ENCODE results near the gene PDGFC. TPM values are rescaled to one million over a fixed set of nuclear protein-coding genes. Genes with fewer than 3 reads are reported as not detected.

PDGFC gene
- total RNA-seq, 1 donor from 2014 or later: 38.0 TPM

DNA sequence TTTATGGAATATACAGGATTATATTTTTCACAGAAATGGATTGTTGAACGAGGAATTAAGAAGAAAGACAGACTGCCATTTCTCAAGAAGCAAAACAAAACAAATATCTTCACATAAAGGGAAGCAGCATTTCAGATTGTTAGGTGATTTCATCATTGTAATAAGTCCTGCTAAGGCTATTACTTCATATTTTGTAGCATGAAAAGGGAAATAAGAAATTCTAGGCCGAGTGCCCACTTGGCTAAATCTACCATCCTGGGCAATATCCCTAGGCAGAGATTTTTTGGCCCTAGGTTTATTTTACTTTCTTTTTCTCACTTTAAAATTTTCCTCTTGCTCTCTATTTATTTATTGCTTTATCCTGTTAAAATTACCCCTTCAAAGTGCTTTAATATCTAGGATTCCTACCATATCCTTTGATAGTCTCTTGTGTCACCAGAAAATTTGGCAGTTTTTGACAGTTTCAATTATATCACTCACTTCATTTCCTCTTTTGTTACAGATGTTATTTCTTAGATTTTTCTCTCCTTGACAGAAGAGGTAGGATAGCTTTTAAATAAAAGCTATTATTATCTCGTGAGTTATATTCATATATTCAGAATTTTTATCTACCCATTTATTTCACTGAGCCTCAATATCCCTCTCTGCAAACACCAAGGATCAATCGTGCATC is 142.3 kb downstream of the PDGFC start:
- peak; percentile 67 for DNase-seq (ENCODE audit: low spot score)

DNA sequence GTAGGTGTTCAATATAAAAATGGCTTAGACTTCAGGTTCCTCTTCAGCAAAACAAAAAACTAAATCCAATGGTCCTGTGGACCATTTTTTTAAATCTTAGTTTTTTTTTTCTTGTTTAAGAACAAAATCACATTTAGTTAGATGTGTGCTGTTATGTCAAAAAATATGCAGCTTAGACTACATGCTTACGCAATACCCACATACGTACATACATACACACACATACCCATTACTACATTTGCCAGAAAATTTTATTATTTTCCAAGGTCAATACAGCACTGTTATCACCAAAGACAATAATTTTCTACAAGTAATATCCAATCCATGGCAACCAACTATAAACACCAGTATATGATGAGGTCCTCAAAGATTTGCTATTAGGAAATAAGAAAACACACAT is 144.1 kb downstream of the PDGFC start:
- no peak for DNase-seq (ENCODE audit: low spot score)

GRCh38 chr4:156825074-156825473 is 146.5 kb downstream of the PDGFC start:
- DNase-seq (ENCODE audit: low spot score): no peak

GRCh38 chr4:156824451-156825060 is 147.0 kb downstream of the PDGFC start:
- DNase-seq (ENCODE audit: low spot score): no peak

DNA sequence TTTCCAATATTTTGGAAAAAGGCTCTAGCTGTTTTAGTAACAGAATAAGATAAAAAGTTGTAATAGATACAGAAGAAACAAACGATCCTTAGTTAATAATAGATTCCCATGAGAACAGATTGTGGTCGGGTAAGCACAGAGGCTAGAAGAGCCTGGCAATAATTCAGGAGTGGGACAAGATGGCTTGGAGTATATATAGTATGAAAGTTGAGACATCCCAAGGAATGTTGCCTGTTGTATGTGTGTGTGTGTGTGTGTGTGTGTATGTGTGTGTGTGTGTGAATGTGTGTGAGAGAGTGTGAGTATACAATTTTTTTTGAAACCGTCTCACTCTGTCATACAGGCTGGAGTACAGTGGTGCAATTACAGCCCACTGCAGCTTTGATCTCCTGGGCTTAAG is 150.7 kb downstream of the PDGFC start:
- no peak for DNase-seq (ENCODE audit: low spot score)

- no peak for DNase-seq (ENCODE audit: low spot score)
These were observed 155.2 kb downstream of the PDGFC start for GRCh38 chr4:156816360-156816755.

- no peak for DNase-seq (ENCODE audit: low spot score)
These were observed 155.8 kb downstream of the PDGFC start for GRCh38 chr4:156815717-156816359.

GRCh38 chr4:156811963-156812362 is 159.6 kb downstream of the PDGFC start:
- DNase-seq (ENCODE audit: low spot score): no peak

- no peak for DNase-seq (ENCODE audit: low spot score)
These were observed 160.3 kb downstream of the PDGFC start for GRCh38 chr4:156811286-156811685.

- DNase-seq (ENCODE audit: low spot score): no peak
These were observed 165.9 kb downstream of the PDGFC start for GRCh38 chr4:156805696-156806095.

GRCh38 chr4:156803056-156803455 is 168.5 kb downstream of the PDGFC start:
- no peak for DNase-seq (ENCODE audit: low spot score)

- DNase-seq (ENCODE audit: low spot score): no peak
These were observed 171.1 kb downstream of the PDGFC start for GRCh38 chr4:156800463-156800862.

DNA sequence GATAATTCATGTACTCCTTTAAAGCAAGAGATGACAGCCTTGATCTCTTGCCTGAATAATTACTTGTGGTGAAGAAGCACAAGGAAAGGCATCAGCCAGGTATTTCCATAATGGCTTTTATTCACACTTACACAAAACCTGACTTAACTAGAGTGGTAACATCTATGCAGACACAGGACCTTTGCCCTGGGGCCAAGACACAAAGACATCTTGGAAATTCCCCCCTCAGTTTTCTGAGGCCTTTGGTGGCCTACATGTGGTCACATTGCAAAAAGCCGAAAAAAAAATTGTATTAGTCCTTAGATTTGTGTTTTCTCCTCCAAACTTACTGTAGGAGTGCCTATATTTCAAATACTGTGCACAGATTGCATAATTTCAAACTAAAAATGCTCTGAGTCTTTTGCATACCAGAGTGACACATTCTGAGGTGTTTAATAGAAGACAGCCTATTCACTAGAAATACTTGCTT is 172.4 kb downstream of the PDGFC start:
- DNase-seq (ENCODE audit: low spot score): peak; percentile 55

DNA sequence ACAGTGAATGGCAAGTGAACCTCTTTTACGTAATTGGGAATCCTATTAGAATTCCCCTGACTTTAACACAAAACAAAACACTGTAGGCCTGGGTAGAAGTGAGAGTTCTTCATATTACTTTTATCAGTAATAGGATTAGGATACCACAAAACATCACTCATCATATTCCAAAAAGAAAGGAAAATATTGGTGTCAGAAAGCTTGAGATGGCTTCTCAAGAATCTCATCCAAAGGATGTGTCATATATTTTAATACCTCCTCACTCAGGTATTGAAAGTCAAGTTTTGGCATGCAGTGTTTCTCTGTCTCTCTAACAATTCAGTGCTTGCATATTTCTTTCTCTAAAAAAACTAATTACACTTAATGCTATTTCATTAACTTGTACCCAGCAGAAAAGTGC is 173.2 kb downstream of the PDGFC start:
- no peak for DNase-seq (ENCODE audit: low spot score)

DNA sequence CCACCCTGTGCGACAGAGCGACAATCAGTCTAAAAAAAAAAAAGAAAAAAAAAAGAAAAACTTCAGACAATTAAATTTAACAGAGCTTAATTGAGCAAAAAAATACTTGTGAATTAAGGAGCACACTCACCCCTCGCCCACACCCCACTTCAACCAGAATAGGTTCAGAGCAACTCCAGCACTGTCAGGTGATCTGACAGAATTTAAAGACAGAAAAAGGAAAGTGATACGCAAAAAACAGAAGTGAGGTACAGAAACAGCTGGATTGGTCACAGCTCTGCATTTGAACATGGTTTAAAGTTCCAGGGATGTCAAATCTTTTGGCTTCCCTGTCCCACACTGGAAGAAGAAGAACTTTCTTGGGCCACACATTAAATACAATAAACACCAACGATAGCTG is 174.4 kb downstream of the PDGFC start:
- no peak for DNase-seq (ENCODE audit: low spot score)

GRCh38 chr4:156795727-156796126 is 175.9 kb downstream of the PDGFC start:
- DNase-seq (ENCODE audit: low spot score): peak; percentile 42

GRCh38 chr4:156794863-156795262 is 176.7 kb downstream of the PDGFC start:
- peak; percentile 23 for DNase-seq (ENCODE audit: low spot score)

DNA sequence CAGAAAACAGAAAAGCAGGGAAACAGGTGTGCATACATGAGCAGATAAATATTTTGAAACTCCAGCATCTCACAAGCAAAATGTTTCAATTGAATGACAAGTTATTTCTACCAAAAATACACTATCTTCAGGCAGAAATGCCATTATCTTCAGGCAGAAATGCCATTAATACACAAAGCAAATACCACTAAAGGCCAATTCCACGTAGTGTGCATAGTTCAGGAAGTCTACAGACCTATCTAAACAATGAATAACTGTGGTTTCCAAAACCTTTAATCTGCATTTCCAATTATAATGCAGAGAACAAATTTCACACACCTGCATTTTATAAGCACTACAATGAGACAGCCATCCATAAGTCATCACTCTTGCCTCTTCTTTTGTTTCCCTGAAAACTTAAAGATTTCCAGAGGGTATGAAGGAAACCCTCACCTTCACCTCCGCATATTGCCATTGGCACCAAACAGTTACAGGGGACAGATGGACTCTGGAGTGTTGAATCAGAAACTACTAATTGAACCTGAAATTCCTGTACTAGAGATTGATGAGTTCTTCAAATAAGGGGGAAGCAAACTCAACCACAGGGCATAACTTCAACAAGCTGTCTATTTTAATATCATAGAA is 179.0 kb downstream of the PDGFC start:
- DNase-seq (ENCODE audit: low spot score): no peak

GRCh38 chr4:156790866-156791265 is 180.7 kb downstream of the PDGFC start:
- DNase-seq (ENCODE audit: low spot score): peak; percentile 48

GRCh38 chr4:156788782-156789181 is 182.8 kb downstream of the PDGFC start:
- DNase-seq (ENCODE audit: low spot score): no peak

GRCh38 chr4:156786713-156787112 is 184.9 kb downstream of the PDGFC start:
- no peak for DNase-seq (ENCODE audit: low spot score)

DNA sequence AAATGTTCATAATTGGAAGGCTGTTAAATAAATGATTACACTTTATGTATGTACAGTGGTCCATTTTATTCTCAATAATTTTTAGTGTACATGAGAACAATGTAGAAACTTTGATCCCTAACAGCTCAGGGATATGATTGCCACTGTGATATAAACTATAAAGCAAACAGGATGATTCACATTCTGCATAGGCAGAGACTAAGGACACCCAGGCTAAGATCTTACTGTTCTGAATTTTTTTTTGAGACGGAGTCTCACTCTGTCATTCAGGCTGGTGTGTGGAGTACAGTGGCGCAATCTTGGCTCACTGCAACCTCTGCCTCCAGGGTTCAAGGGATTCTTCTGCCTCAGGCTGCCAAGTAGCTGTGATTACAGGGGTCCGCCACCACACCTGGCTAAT is 186.6 kb downstream of the PDGFC start:
- no peak for DNase-seq (ENCODE audit: low spot score)

- no peak for DNase-seq (ENCODE audit: low spot score)
These were observed 187.6 kb downstream of the PDGFC start for GRCh38 chr4:156783966-156784365.
